ENCODE measurements around the gene PSMC1. TPM values are rescaled to one million over a fixed set of nuclear protein-coding genes. Genes with fewer than 3 reads are reported as not detected.

The PSMC1 gene
- total and polyA plus RNA-seq, 4 donors: 112 to 139 (median 119) TPM

DNA sequence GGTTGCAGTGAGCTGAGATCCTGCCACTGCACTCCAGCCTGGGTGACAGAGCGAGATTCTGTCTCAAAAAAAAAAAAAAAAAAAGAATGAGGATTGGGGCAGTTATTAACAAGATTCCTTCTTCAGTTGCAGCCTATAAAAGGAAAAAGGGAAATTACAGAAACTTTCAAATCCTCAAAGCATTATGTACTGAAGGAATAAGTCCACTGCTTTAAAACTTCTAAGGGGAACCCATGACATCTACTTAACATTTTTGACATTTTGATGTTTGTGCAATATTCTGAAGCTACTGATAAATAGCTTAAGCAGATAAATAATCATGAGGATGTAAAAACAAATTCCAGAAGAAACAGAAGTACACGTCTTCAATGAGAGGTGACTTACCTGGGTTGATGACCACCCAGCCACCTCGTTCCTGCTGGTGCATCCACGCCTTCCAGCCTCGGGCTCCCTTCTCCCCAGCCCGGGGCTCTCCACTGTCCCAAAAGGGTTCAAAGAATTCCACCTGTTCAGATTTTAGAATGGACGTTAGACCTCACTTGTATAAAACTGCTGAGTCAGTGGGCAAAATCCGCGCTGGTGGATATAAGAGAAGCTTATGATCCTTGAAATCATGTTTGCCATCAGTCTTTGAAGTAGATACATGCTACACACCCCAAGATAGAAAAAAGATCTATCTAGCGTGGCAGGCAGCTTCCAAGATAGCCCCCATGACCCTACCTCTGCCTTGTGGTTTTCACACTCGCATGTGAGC is 41.7 kb downstream of the PSMC1 start:
- 98% methylated on average over 5 of the region's 11 CpGs for WGBS (ENCODE audit: insufficient coverage)
- no peaks in the 10 kb centered on the region for H3K9me3 ChIP-seq (ENCODE audit: control insufficient read depth, insufficient read depth, low read length)
- no peaks in the 10 kb centered on the region for H3K27me3 ChIP-seq (ENCODE audit: control insufficient read depth, insufficient read depth, low read length)
- H3K27ac ChIP-seq (ENCODE audit: low read depth, low read length): no peak overlapping the region
- H3K4me3 ChIP-seq (ENCODE audit: low read depth, low read length): no peak overlapping the region
- H3K4me1 ChIP-seq (ENCODE audit: control insufficient read depth, insufficient read depth, low read length): no peaks in the 10 kb centered on the region
- H3K36me3 ChIP-seq (ENCODE audit: control insufficient read depth, insufficient read depth, low read length): peaks cover 14% of the 10 kb centered on the region
- DNase-seq (ENCODE audit: low read depth in 4 of 6, low spot score in 6 of 6): no peak

- no peaks in the 10 kb centered on the region for H3K9me3 ChIP-seq (ENCODE audit: control insufficient read depth, insufficient read depth, low read length)
- DNase-seq (ENCODE audit: low read depth in 4 of 6, low spot score in 6 of 6): no peak
- no peaks in the 10 kb centered on the region for H3K27me3 ChIP-seq (ENCODE audit: control insufficient read depth, insufficient read depth, low read length)
- H3K4me1 ChIP-seq (ENCODE audit: control insufficient read depth, insufficient read depth, low read length): no peaks in the 10 kb centered on the region
- 51% methylated on average over 2 of the region's 7 CpGs for WGBS (ENCODE audit: insufficient coverage)
- no peak overlapping the region for H3K27ac ChIP-seq (ENCODE audit: low read depth, low read length)
- peaks cover 24% of the 10 kb centered on the region for H3K36me3 ChIP-seq (ENCODE audit: control insufficient read depth, insufficient read depth, low read length)
- no peak overlapping the region for H3K4me3 ChIP-seq (ENCODE audit: low read depth, low read length)
Measured at GRCh38 chr14:90299408-90299807, 43.1 kb downstream of the PSMC1 start.

GRCh38 chr14:90300611-90301047 is 44.3 kb downstream of the PSMC1 start:
- no CpG with 5 or more reads among the region's 2 CpGs for WGBS (ENCODE audit: insufficient coverage)
- Histone ChIP-seq H3K9me3 (ENCODE audit: control insufficient read depth, insufficient read depth, low read length) (no peaks in the 10 kb centered on the region), H3K36me3 (ENCODE audit: control insufficient read depth, insufficient read depth, low read length) (peaks cover 24% of the 10 kb centered on the region), H3K4me1 (ENCODE audit: control insufficient read depth, insufficient read depth, low read length) (no peaks in the 10 kb centered on the region), H3K27me3 (ENCODE audit: control insufficient read depth, insufficient read depth, low read length) (no peaks in the 10 kb centered on the region), H3K27ac (ENCODE audit: low read depth, low read length) (no peak overlapping the region), H3K4me3 (ENCODE audit: low read depth, low read length) (no peak overlapping the region)
- DNase-seq (ENCODE audit: low read depth in 4 of 6, low spot score in 6 of 6): no peak

GRCh38 chr14:90301122-90301521 is 44.8 kb downstream of the PSMC1 start:
- Histone ChIP-seq H3K4me1 (ENCODE audit: control insufficient read depth, insufficient read depth, low read length) (no peaks in the 10 kb centered on the region), H3K27ac (ENCODE audit: low read depth, low read length) (no peak overlapping the region), H3K9me3 (ENCODE audit: control insufficient read depth, insufficient read depth, low read length) (no peaks in the 10 kb centered on the region), H3K27me3 (ENCODE audit: control insufficient read depth, insufficient read depth, low read length) (no peaks in the 10 kb centered on the region), H3K36me3 (ENCODE audit: control insufficient read depth, insufficient read depth, low read length) (peaks cover 24% of the 10 kb centered on the region), H3K4me3 (ENCODE audit: low read depth, low read length) (no peak overlapping the region)
- WGBS (ENCODE audit: insufficient coverage): 88% methylated on average over 3 of the region's 6 CpGs
- DNase-seq (ENCODE audit: low read depth in 4 of 6, low spot score in 6 of 6): no peak

DNA sequence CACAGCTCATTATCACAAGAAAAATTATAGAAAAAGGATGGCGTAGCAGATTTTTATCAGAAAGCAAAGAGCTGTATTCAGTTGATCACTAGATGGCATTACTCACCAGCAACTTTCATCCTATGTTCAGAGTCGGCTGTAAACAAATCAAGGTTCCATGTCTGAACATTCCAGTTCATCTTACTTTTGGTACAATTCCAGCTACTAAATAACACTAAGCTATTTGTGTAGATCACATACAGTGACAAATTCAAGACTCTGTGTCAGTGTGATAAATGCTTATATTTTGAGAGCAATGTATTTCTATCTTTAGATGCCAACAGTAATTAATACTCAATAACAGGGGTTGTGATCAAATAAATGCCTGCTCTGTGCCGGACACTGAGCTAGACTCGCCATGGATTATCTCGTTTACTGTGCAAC is 45.3 kb downstream of the PSMC1 start:
- peak; percentile 38 to 92 (median 62) for DNase-seq (ENCODE audit: low read depth in 4 of 6, low spot score in 6 of 6)
- Histone ChIP-seq H3K27ac (ENCODE audit: low read depth, low read length) (peak overlapping the region; percentile 49), H3K36me3 (ENCODE audit: control insufficient read depth, insufficient read depth, low read length) (peaks cover 21% of the 10 kb centered on the region), H3K4me3 (ENCODE audit: low read depth, low read length) (no peak overlapping the region), H3K27me3 (ENCODE audit: control insufficient read depth, insufficient read depth, low read length) (no peaks in the 10 kb centered on the region), H3K4me1 (ENCODE audit: control insufficient read depth, insufficient read depth, low read length) (no peaks in the 10 kb centered on the region), H3K9me3 (ENCODE audit: control insufficient read depth, insufficient read depth, low read length) (no peaks in the 10 kb centered on the region)
- 20% methylated on average over 1 of the region's 5 CpGs for WGBS (ENCODE audit: insufficient coverage)

DNA sequence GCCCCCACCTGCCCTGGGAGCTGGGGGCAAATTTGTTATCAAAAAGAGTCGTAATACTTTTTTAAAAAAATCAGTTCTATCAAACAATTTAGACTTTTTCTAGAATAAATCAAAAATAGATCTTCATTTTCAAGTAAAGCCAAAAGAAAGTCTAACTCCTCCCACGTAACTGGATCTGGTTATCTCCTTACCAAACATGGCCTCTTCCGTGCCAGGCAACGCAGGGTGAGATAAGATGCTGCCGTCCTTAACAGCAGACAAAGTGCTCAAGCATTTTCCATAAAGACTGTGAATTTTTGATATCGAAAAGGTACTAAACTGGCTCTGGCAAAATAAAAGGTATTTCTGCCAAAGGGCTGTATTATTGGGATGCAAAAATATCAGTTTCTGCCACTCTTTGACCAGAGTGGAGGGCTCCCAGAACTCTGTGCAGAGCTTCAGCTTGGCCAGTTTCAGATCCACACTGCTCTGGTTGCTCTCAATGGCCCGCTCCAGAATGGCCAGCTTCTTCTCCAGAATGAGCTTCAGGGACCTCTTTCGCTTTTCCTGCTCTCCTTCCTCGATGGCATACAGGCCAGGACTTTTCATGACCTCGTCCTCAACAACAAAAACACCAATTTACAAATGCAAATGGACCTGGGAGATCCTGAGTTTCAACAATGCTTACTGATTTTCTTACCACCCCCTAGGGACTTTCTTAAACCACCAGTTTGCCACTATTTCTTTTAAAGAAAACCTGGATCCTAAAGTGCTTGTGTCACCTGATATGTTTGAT is 46.4 kb downstream of the PSMC1 start:
- H3K4me3 ChIP-seq (ENCODE audit: low read depth, low read length): no peak overlapping the region
- H3K36me3 ChIP-seq (ENCODE audit: control insufficient read depth, insufficient read depth, low read length): peaks cover 18% of the 10 kb centered on the region
- H3K27me3 ChIP-seq (ENCODE audit: control insufficient read depth, insufficient read depth, low read length): no peaks in the 10 kb centered on the region
- H3K9me3 ChIP-seq (ENCODE audit: control insufficient read depth, insufficient read depth, low read length): no peaks in the 10 kb centered on the region
- WGBS (ENCODE audit: insufficient coverage): 69% methylated on average over 7 of the region's 10 CpGs
- no peaks in the 10 kb centered on the region for H3K4me1 ChIP-seq (ENCODE audit: control insufficient read depth, insufficient read depth, low read length)
- DNase-seq (ENCODE audit: low read depth in 4 of 6, low spot score in 6 of 6): no peak
- no peak overlapping the region for H3K27ac ChIP-seq (ENCODE audit: low read depth, low read length)

DNA sequence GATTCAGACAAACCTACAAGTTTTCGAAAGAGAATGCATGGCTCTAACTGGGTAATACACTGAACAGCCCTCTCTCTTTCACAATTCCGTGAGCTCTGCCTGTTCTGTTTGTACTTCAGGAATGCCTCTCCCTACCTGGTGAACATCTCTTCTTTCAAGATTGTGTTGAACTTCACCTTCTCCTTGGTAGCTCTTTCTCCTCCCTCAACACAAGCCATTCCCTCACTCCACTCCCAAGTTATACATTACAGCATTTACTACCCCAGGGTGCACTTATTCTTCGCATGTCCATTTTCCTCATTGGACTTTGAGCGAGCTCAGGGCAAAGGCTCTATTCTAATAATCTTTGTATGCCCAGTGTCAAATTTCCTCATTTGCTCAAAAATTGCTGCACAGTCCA is 47.1 kb downstream of the PSMC1 start:
- H3K36me3 ChIP-seq (ENCODE audit: control insufficient read depth, insufficient read depth, low read length): peaks cover 14% of the 10 kb centered on the region
- H3K27ac ChIP-seq (ENCODE audit: low read depth, low read length): no peak overlapping the region
- 98% methylated on average over 3 of the region's 4 CpGs for WGBS (ENCODE audit: insufficient coverage)
- no peaks in the 10 kb centered on the region for H3K4me1 ChIP-seq (ENCODE audit: control insufficient read depth, insufficient read depth, low read length)
- H3K9me3 ChIP-seq (ENCODE audit: control insufficient read depth, insufficient read depth, low read length): no peaks in the 10 kb centered on the region
- H3K4me3 ChIP-seq (ENCODE audit: low read depth, low read length): no peak overlapping the region
- H3K27me3 ChIP-seq (ENCODE audit: control insufficient read depth, insufficient read depth, low read length): no peaks in the 10 kb centered on the region
- no peak for DNase-seq (ENCODE audit: low read depth in 4 of 6, low spot score in 6 of 6)

DNA sequence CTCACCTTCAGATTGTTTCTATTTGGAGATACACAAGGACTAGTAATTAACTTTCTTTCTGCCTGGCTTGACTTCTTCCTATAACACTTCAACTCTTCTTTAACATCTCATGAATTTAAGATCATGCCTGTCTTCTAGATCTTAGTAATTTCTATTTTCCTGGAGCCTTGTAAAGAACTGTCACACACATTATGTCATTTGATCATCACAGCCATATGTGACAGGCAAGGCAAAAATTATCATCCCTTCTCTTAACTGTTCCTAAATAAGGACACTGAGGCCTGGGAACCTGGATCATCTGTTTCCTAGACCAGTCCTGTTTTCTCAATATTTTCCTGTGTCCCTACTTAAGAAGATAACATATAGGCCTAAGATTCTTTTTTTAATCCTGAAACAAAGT is 48.1 kb downstream of the PSMC1 start:
- Histone ChIP-seq H3K9me3 (ENCODE audit: control insufficient read depth, insufficient read depth, low read length) (no peaks in the 10 kb centered on the region), H3K27ac (ENCODE audit: low read depth, low read length) (no peak overlapping the region), H3K4me3 (ENCODE audit: low read depth, low read length) (no peak overlapping the region), H3K27me3 (ENCODE audit: control insufficient read depth, insufficient read depth, low read length) (no peaks in the 10 kb centered on the region), H3K4me1 (ENCODE audit: control insufficient read depth, insufficient read depth, low read length) (no peaks in the 10 kb centered on the region), H3K36me3 (ENCODE audit: control insufficient read depth, insufficient read depth, low read length) (peaks cover 13% of the 10 kb centered on the region)
- no peak for DNase-seq (ENCODE audit: low read depth in 4 of 6, low spot score in 6 of 6)

DNA sequence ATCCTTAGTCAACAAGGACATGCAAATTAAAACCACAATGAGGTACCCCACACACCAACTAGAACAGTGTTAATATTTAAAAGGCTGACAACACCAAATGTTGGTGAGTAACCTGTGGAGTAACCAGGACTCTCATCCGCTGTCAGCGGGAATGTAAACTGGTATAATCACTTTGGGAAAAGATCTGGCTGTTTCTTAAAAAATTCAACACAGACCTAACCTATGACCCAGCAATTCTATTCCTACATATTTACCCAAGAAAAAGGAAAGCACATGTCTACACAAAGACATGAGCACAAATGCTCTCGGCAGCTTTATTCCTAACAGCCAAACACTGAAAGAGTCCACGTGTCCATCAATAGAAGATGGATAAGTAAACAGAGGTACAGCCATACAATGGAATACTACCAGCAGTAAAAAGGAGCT is 48.8 kb downstream of the PSMC1 start:
- H3K27ac ChIP-seq (ENCODE audit: low read depth, low read length): no peak overlapping the region

DNA sequence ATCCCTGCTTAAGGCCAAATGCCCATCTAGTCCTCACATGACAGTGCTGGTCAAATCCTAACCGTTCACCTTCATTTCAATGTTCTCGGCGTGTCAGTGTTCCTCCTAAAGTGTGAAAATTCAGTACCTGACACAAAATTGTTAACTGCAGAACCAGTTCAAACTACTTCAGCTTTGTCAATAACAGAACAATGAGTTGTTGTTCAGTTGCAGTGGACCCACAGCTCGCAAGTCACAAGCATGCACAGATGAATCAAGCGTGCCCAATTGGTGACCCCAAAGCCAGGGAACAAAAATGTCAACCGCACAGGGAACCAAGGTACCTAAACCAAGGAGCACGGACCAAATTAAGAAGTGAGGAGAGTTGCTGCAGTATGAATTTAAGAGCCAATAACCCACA is 52.2 kb downstream of the PSMC1 start:
- WGBS (ENCODE audit: insufficient coverage): 84% methylated on average over 6 of the region's 7 CpGs
- no peaks in the 10 kb centered on the region for H3K9me3 ChIP-seq (ENCODE audit: control insufficient read depth, insufficient read depth, low read length)
- no peaks in the 10 kb centered on the region for H3K4me1 ChIP-seq (ENCODE audit: control insufficient read depth, insufficient read depth, low read length)
- H3K27me3 ChIP-seq (ENCODE audit: control insufficient read depth, insufficient read depth, low read length): no peaks in the 10 kb centered on the region
- DNase-seq (ENCODE audit: low read depth in 4 of 6, low spot score in 6 of 6): no peak
- H3K36me3 ChIP-seq (ENCODE audit: control insufficient read depth, insufficient read depth, low read length): peaks cover 9% of the 10 kb centered on the region
- H3K4me3 ChIP-seq (ENCODE audit: low read depth, low read length): no peak overlapping the region
- no peak overlapping the region for H3K27ac ChIP-seq (ENCODE audit: low read depth, low read length)

More for the DNA sequence above, 48.8 kb downstream of the PSMC1 start:
- H3K27me3 ChIP-seq (ENCODE audit: control insufficient read depth, insufficient read depth, low read length): no peaks in the 10 kb centered on the region
- H3K9me3 ChIP-seq (ENCODE audit: control insufficient read depth, insufficient read depth, low read length): no peaks in the 10 kb centered on the region
- no peak overlapping the region for H3K4me3 ChIP-seq (ENCODE audit: low read depth, low read length)
- WGBS (ENCODE audit: insufficient coverage): no CpG with 5 or more reads among the region's 4 CpGs
- H3K4me1 ChIP-seq (ENCODE audit: control insufficient read depth, insufficient read depth, low read length): no peaks in the 10 kb centered on the region
- peaks cover 13% of the 10 kb centered on the region for H3K36me3 ChIP-seq (ENCODE audit: control insufficient read depth, insufficient read depth, low read length)
- DNase-seq (ENCODE audit: low read depth in 4 of 6, low spot score in 6 of 6): no peak

Measured in spinal cord (tissue), 10 donors.